Measurements from ENCODE around the gene SUZ12.

DNA sequence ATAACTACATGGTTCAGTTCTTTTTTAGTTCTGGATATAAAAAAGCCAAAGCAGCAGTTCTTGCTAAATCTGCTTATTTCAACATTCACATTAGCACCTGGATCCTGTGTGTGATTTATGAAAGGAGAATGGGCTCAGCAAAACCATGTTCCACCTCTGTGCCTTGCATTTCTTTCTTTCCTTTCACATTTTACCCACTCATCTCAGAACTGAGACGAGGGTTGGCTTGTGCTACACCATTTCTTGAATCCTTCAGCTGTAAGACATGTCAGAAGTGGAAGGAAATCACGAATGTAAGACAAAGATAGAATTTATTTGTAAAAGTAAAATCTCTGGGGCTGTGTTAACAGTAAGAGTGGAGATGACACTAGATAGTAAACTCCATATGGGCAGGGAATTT lies 34.1 kb upstream of the SUZ12 start:
- no peak for TF ChIP-seq POLR2AphosphoS5 (IDR thresholded peaks at IDR 0.05)
- TF ChIP-seq, protein P1, sequence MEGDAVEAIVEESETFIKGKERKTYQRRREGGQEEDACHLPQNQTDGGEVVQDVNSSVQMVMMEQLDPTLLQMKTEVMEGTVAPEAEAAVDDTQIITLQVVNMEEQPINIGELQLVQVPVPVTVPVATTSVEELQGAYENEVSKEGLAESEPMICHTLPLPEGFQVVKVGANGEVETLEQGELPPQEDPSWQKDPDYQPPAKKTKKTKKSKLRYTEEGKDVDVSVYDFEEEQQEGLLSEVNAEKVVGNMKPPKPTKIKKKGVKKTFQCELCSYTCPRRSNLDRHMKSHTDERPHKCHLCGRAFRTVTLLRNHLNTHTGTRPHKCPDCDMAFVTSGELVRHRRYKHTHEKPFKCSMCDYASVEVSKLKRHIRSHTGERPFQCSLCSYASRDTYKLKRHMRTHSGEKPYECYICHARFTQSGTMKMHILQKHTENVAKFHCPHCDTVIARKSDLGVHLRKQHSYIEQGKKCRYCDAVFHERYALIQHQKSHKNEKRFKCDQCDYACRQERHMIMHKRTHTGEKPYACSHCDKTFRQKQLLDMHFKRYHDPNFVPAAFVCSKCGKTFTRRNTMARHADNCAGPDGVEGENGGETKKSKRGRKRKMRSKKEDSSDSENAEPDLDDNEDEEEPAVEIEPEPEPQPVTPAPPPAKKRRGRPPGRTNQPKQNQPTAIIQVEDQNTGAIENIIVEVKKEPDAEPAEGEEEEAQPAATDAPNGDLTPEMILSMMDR (IDR thresholded peaks at IDR 0.05) = no peak
- TF ChIP-seq POLR2A (IDR thresholded peaks at IDR 0.05; ENCODE audit: low read depth) = no peak
- no peak for TF ChIP-seq EP300 (IDR thresholded peaks at IDR 0.05)

Measured in esophagus muscularis mucosa (tissue), 4 donors.